Measurements from ENCODE around the gene ACOT13.
"Not testable (repeated sequence)": the region's sequence is repeated elsewhere in the genome, so short reads cannot be mapped to it uniquely, and the experiment has no call there.

Gene ACOT13

GRCh38 chr6:24692848-24693592 is 26.1 kb downstream of the ACOT13 start:
- DNase-seq, result no peak

- no peak for DNase-seq
Observed at GRCh38 chr6:24694198-24694597, 27.3 kb downstream of the ACOT13 start.

GRCh38 chr6:24695635-24696034 is 28.8 kb downstream of the ACOT13 start:
- DNase-seq, result peak in 2 of 14 donors; percentile 2 to 46

- no peak for DNase-seq
Observed at GRCh38 chr6:24696097-24696496, 29.2 kb downstream of the ACOT13 start.

- DNase-seq, result no peak
Observed at GRCh38 chr6:24699521-24700359, 32.9 kb downstream of the ACOT13 start.

- DNase-seq, result no peak
Observed at GRCh38 chr6:24702720-24703282, 35.9 kb downstream of the ACOT13 start.

- no peak for DNase-seq
Observed at GRCh38 chr6:24704468-24704867, 37.6 kb downstream of the ACOT13 start.

- no peak for DNase-seq
Observed at GRCh38 chr6:24708612-24709011, 41.7 kb downstream of the ACOT13 start.

- no peak for DNase-seq
Observed at GRCh38 chr6:24709014-24709711, 42.3 kb downstream of the ACOT13 start.

GRCh38 chr6:24710519-24711303 is 43.8 kb downstream of the ACOT13 start:
- no peak for DNase-seq

GRCh38 chr6:24716602-24717148 is 49.8 kb downstream of the ACOT13 start:
- DNase-seq, result not testable (repeated sequence)

GRCh38 chr6:24718449-24719124 is 51.7 kb downstream of the ACOT13 start:
- DNase-seq, result no peak

- DNase-seq, result peak in 5 of 14 donors; percentile 10 to 38 (median 14)
Observed at GRCh38 chr6:24719125-24719971, 52.5 kb downstream of the ACOT13 start, which contains the start of gene C6orf62. Gene C6orf62, minus strand, starts transcription at chr6:24719154. Its CDS starts 486 bp downstream, at chr6:24718668.

GRCh38 chr6:24720131-24720603 is 53.3 kb downstream of the ACOT13 start:
- peak in 8 of 14 donors; percentile 49 to 80 (median 58) for DNase-seq

GRCh38 chr6:24720604-24721460 is 54.0 kb downstream of the ACOT13 start:
- DNase-seq, result peak; percentile 89 to 100 (median 99)

GRCh38 chr6:24721461-24722215 is 54.8 kb downstream of the ACOT13 start:
- DNase-seq, result peak in 3 of 14 donors; percentile 74 to 92 (median 91)

GRCh38 chr6:24723270-24723669 is 56.4 kb downstream of the ACOT13 start:
- DNase-seq, result no peak

GRCh38 chr6:24730653-24731052 is 63.8 kb downstream of the ACOT13 start:
- not testable (repeated sequence) for DNase-seq

Measured in C1 segment of cervical spinal cord (tissue), 14 donors.